Fibroblast of lung (primary cell): ENCODE data around the gene AIPL1.

ENCODE experiments used
- EZH2 ChIP-seq: IDR thresholded peaks from 2 replicates; pipeline ENCODE4 v1.5.1; 2012; ENCODE audit warnings: low read length, control low read depth, mild to moderate bottlenecking; ENCODE audit errors: missing control alignments
- TF ChIP-seq, protein P1 (sequence below), 2 donors: IDR thresholded peaks in 1 of 2; conservative IDR thresholded peaks in 1 of 2; 1 replicate in 1 of 2; 2 replicates in 1 of 2; pipeline ENCODE4 v1.5.1; 2011 to 2012; ENCODE audit warnings: low read length in 2 of 2, control low read depth in 1 of 2, inconsistent platforms in 1 of 2, low read depth in 1 of 2, mild to moderate bottlenecking in 1 of 2

DNA sequence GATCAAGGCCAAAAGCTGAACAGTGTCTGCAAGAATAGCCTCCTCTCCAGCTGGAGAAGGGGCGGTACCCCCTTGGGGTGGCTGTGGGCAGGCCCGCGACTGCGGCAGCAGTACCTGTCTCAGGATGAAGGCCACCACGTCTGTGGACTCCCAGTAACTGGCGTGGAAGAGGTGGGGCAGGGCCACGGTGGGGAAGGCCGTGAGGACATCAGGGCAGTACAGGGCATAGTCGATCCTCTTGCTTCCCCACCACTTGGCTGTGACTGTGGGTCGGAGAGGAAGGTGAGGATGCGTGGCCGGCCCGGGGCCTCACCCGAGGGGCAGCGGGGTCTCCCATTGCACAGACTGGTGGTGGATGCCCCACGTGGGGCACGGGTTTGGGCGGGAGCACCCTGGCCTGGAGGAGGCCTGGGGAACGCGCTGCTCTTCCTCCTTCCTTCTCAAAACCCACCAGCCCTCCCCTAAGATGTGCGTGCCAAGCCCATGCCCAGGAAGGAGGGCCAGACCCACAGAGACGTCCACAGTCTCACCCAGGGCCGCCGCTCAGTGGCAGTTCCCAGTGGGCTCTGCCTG is 35.3 kb upstream of the AIPL1 start:
- TF ChIP-seq, protein P1, sequence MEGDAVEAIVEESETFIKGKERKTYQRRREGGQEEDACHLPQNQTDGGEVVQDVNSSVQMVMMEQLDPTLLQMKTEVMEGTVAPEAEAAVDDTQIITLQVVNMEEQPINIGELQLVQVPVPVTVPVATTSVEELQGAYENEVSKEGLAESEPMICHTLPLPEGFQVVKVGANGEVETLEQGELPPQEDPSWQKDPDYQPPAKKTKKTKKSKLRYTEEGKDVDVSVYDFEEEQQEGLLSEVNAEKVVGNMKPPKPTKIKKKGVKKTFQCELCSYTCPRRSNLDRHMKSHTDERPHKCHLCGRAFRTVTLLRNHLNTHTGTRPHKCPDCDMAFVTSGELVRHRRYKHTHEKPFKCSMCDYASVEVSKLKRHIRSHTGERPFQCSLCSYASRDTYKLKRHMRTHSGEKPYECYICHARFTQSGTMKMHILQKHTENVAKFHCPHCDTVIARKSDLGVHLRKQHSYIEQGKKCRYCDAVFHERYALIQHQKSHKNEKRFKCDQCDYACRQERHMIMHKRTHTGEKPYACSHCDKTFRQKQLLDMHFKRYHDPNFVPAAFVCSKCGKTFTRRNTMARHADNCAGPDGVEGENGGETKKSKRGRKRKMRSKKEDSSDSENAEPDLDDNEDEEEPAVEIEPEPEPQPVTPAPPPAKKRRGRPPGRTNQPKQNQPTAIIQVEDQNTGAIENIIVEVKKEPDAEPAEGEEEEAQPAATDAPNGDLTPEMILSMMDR (conservative IDR thresholded peaks at IDR 0.05 in 1 of 2, IDR thresholded peaks at IDR 0.05 in 1 of 2; ENCODE audit: low read depth in 1 of 2, low read length in 2 of 2): no peak
- no peak for TF ChIP-seq EZH2
